Endothelial cell of umbilical vein (primary cell): Measurements from ENCODE around the gene NSDHL. TPM values are rescaled to one million over a fixed set of nuclear protein-coding genes. Genes with fewer than 3 reads are reported as not detected.

Experiments
- BruUV-seq: library from RNA; stranded (reverse); fragments of 400-500 nt; replicated peaks from 2 replicates; lab custom pipeline; 2021; lab: Mats Ljungman, UMichigan
- CTCF ChIA-PET: fragments of 300-600, 350-600 bp; sonication (Branson Sonifier 250); formaldehyde crosslinking; loops from one replicate; lab custom pipeline; 2021; ENCODE audit warnings: antibody characterized with exemption, inconsistent platforms; lab: Charles Lee
- POLR2A ChIA-PET: fragments of 300-600, 350-600 bp; sonication (Branson Sonifier 250); formaldehyde crosslinking; loops from one replicate; lab custom pipeline; 2021; ENCODE audit warnings: antibody characterized with exemption, inconsistent platforms; lab: Charles Lee
- DNase-seq: peaks from one replicate; pipeline ENCODE4 v3.0.0-alpha.2; 2011; ENCODE audit warnings: low read depth, low spot score
- FAIRE-seq: peaks from 2 replicates; lab custom pipeline; 2011; peaks lifted over from hg19 to GRCh38; lab: Jason Lieb, UNC
- H2AFZ ChIP-seq: 2 replicates; pipeline ENCODE4 v1.6.0; 2012; ENCODE audit warnings: low read depth, low read length, control low read depth, inconsistent platforms
- H3K27ac ChIP-seq: 2 replicates; pipeline ENCODE4 v1.5.1; 2011; ENCODE audit warnings: low read depth, mild to moderate bottlenecking, control low read depth, low read length, moderate library complexity; ENCODE audit not compliant: insufficient read depth
- H3K27me3 ChIP-seq, 2 experiments: 2 replicates each; pipeline versions ENCODE4 v1.6.0 to v1.6.1; 2011; ENCODE audit warnings: low read length in 2 of 2, mixed read lengths in 1 of 2; ENCODE audit not compliant: control insufficient read depth in 2 of 2, insufficient read depth in 2 of 2
- H3K36me3 ChIP-seq, 2 experiments: 2 replicates in 1 of 2; 3 replicates in 1 of 2; pipeline ENCODE4 v1.5.1; 2011; ENCODE audit warnings: low read length in 2 of 2, mild to moderate bottlenecking in 1 of 2, moderate library complexity in 1 of 2; ENCODE audit not compliant: control insufficient read depth in 2 of 2, insufficient read depth in 2 of 2; ENCODE audit errors: extremely low read depth in 1 of 2
- H3K4me1 ChIP-seq: 3 replicates; pipeline ENCODE4 v1.5.1; 2011; ENCODE audit warnings: mild to moderate bottlenecking, low read length; ENCODE audit not compliant: control insufficient read depth, insufficient read depth; ENCODE audit errors: extremely low read depth
- H3K4me2 ChIP-seq: 2 replicates; pipeline ENCODE4 v1.6.1; 2011; ENCODE audit warnings: low read length, control low read depth, mixed read lengths; ENCODE audit not compliant: insufficient read depth
- H3K4me3 ChIP-seq, 3 experiments: fragments of 200-600 bp in 1 of 3; sonication (generic), shearing (Covaris generic) in 1 of 3; replicated peaks in 1 of 3; 2 replicates each; pipeline ENCODE4 v1.5.1; 2011 to 2016; ENCODE audit warnings: control low read depth in 3 of 3, low read length in 3 of 3, mild to moderate bottlenecking in 2 of 3, inconsistent platforms in 1 of 3, low read depth in 1 of 3, moderate library complexity in 1 of 3; ENCODE audit not compliant: insufficient read depth in 1 of 3
- H3K79me2 ChIP-seq: 2 replicates; pipeline ENCODE4 v1.6.0; 2012; ENCODE audit warnings: low read length, inconsistent platforms; ENCODE audit not compliant: control insufficient read depth, insufficient read depth
- H3K9ac ChIP-seq: replicated peaks from 2 replicates; pipeline ENCODE3; 2011; ENCODE audit warnings: low read length, control low read depth; ENCODE audit not compliant: insufficient read depth; ENCODE audit errors: extremely low read depth
- H3K9me1 ChIP-seq: replicated peaks from 3 replicates; pipeline ENCODE4 v1.6.0; 2011; ENCODE audit warnings: mild to moderate bottlenecking, low read length; ENCODE audit not compliant: control insufficient read depth, insufficient read depth; ENCODE audit errors: extremely low read depth
- H3K9me3 ChIP-seq: replicated peaks from 2 replicates; pipeline ENCODE4 v1.5.1; 2012; ENCODE audit warnings: low read length, inconsistent platforms; ENCODE audit not compliant: control insufficient read depth, insufficient read depth
- H4K20me1 ChIP-seq: replicated peaks from 2 replicates; pipeline ENCODE3; 2011; ENCODE audit warnings: mild to moderate bottlenecking, low read length; ENCODE audit not compliant: control insufficient read depth, insufficient read depth; ENCODE audit errors: extremely low read depth
- EZH2 ChIP-seq: IDR thresholded peaks from 2 replicates; pipeline ENCODE4 v1.6.1; 2012; ENCODE audit warnings: borderline replicate concordance, low read depth, mild to moderate bottlenecking, moderate library complexity, low read length, inconsistent platforms; ENCODE audit not compliant: severe bottlenecking
- FOS ChIP-seq: IDR thresholded peaks from 2 replicates; pipeline ENCODE4 v1.6.1; 2011; ENCODE audit warnings: mild to moderate bottlenecking, low read length, moderate library complexity, borderline replicate concordance; ENCODE audit not compliant: insufficient read depth
- GATA2 ChIP-seq: IDR thresholded peaks from 2 replicates; pipeline ENCODE4 v1.7.0; 2011; ENCODE audit warnings: low read depth, mild to moderate bottlenecking, moderate library complexity, mixed read lengths, low read length; ENCODE audit not compliant: insufficient read length, insufficient read depth
- JUN ChIP-seq: IDR thresholded peaks from 2 replicates; pipeline ENCODE4 v1.6.1; 2011; ENCODE audit warnings: borderline replicate concordance, low read depth; ENCODE audit not compliant: insufficient read length, insufficient read depth
- MYC ChIP-seq: IDR thresholded peaks from one replicate; pipeline ENCODE4 v1.6.1; 2011; ENCODE audit warnings: mild to moderate bottlenecking, low read depth, low read length
- POLR2A ChIP-seq: IDR thresholded peaks from 2 replicates; pipeline ENCODE4 v1.6.1; 2012; ENCODE audit warnings: low read depth, mild to moderate bottlenecking, control low read depth, low read length
- POLR2AphosphoS5 ChIP-seq: IDR thresholded peaks from 2 replicates; pipeline ENCODE4 v1.6.1; 2012; ENCODE audit warnings: low read depth, mild to moderate bottlenecking, control low read depth, low read length, moderate library complexity; ENCODE audit not compliant: insufficient read depth
- dilution Hi-C: fragments of 300-500 bp; cut with MboI; formaldehyde crosslinking; loops from one replicate; pipeline ENCODE4 v1.15.0; 2019; ENCODE audit warnings: low sequenced_read_pairs; ENCODE audit not compliant: extremely low pct_ligation_motif_present
- intact Hi-C: fragments of 100-400 bp; cut with micrococcal nuclease; formaldehyde crosslinking; loops from one replicate; pipeline ENCODE4 v1.10.0; 2022
- polyA plus RNA-seq, 4 experiments: library from polyadenylated mRNA; depleted of rRNA in 3 of 4; stranded (reverse) in 3 of 4; unstranded in 1 of 4; fragments of >200 nt; gene quantifications; 2 replicates each; pipeline versions ENCODE4 v1.2.1 to v1.2.3, GENCODE V29; 2011 to 2012; ENCODE audit warnings: missing spikeins in 1 of 4
- total RNA-seq: library from RNA; stranded (reverse); gene quantifications from 2 replicates; pipeline ENCODE4 v1.2.3, GENCODE V29; 2021
- TF ChIP-seq, protein P1 (sequence below): IDR thresholded peaks from 2 replicates; pipeline ENCODE4 v1.6.1; 2011; ENCODE audit not compliant: insufficient read depth, insufficient read length
- TF ChIP-seq, protein P2 (sequence below), 2 donors: IDR thresholded peaks; 1 replicate in 1 of 2; 2 replicates in 1 of 2; pipeline ENCODE4 v1.5.1; 2011; ENCODE audit warnings: low read length in 2 of 2, mild to moderate bottlenecking in 2 of 2, moderate library complexity in 2 of 2, control low read depth in 1 of 2, inconsistent platforms in 1 of 2, low read depth in 1 of 2; ENCODE audit not compliant: insufficient read depth in 1 of 2; ENCODE audit errors: extremely low read depth in 1 of 2

Gene NSDHL
- total and polyA plus RNA-seq, 2 donors (not counting 3 experiments of a cell fraction or from before 2014, with no cell fraction given): 40.0 to 43.7 TPM

DNA sequence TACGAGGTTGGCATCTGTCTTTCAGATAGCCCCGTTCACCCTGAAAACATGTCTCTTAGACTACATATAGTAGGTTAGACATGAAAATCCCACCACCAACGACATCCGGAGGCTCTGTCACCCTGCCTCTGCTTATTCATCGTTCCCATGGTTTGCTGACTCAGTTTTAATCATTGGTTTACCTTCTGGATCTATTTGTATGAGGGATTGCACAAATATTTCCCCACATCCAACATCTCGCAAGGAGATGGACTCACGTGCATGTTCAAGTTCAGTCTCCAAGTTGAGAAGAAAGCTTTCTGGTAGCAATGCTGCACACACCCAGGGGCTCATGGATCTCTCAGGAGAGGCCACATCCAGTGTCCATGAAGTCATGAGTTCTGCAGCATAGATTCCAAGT lies 11.1 kb upstream of the NSDHL start:
- H3K9ac ChIP-seq: no peak overlapping the region
- H2AFZ ChIP-seq: no peak overlapping the region

More for the DNA sequence above, 11.1 kb upstream of the NSDHL start:
- TF ChIP-seq, protein P1, sequence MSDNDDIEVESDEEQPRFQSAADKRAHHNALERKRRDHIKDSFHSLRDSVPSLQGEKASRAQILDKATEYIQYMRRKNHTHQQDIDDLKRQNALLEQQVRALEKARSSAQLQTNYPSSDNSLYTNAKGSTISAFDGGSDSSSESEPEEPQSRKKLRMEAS: no peak
- TF ChIP-seq FOS: no peak
- no peak for TF ChIP-seq POLR2A
- no peak for TF ChIP-seq GATA2
- no peak for TF ChIP-seq MYC
- no peak for TF ChIP-seq POLR2AphosphoS5
- TF ChIP-seq, protein P2, sequence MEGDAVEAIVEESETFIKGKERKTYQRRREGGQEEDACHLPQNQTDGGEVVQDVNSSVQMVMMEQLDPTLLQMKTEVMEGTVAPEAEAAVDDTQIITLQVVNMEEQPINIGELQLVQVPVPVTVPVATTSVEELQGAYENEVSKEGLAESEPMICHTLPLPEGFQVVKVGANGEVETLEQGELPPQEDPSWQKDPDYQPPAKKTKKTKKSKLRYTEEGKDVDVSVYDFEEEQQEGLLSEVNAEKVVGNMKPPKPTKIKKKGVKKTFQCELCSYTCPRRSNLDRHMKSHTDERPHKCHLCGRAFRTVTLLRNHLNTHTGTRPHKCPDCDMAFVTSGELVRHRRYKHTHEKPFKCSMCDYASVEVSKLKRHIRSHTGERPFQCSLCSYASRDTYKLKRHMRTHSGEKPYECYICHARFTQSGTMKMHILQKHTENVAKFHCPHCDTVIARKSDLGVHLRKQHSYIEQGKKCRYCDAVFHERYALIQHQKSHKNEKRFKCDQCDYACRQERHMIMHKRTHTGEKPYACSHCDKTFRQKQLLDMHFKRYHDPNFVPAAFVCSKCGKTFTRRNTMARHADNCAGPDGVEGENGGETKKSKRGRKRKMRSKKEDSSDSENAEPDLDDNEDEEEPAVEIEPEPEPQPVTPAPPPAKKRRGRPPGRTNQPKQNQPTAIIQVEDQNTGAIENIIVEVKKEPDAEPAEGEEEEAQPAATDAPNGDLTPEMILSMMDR (IDR thresholded peaks at IDR 0.05; ENCODE audit: extremely low read depth in 1 of 2, insufficient read depth in 1 of 2, low read depth in 1 of 2, low read length in 2 of 2): no peak
- no peak for TF ChIP-seq EZH2
- no peak for TF ChIP-seq JUN
- FAIRE-seq (no peak), DNase-seq (no peak)
- H3K27me3 ChIP-seq: peaks cover 1 to 3% of the 10 kb centered on the region in 2 experiments
- ChIA-PET CTCF (interaction anchor here (1.2 to 4.4 kb wide), 4 partner anchors 177 to 1069 kb away, joined by 3 to 19 read pairs (median 5); no protein-coding TSS in a partner anchor), POLR2A (no interaction called here)
- no peaks in the 10 kb centered on the region for H4K20me1 ChIP-seq
- H3K36me3 ChIP-seq: no peaks in the 10 kb centered on the region
- no peak overlapping the region for H3K27ac ChIP-seq
- H3K4me3 ChIP-seq: no peak overlapping the region
- no peaks in the 10 kb centered on the region for H3K79me2 ChIP-seq
- peaks cover 1% of the 10 kb centered on the region for H3K4me1 ChIP-seq
- no peak overlapping the region for H3K4me2 ChIP-seq
- intact Hi-C loops (loop anchor here (5.0 kb wide), 1 partner anchor 1667 kb away; no protein-coding TSS in a partner anchor), dilution Hi-C loops (no loop called here)
- H3K9me3 ChIP-seq: no peaks in the 10 kb centered on the region
- no peaks in the 10 kb centered on the region for H3K9me1 ChIP-seq
- no TSS peak for BruUV-seq
